Measurements from ENCODE around the gene PHPT1.
"Not testable (repeated sequence)": the region's sequence is repeated elsewhere in the genome, so short reads cannot be mapped to it uniquely, and the experiment has no call there.

Gene PHPT1

GRCh38 chr9:136837856-136838277 lies 11.3 kb upstream of the PHPT1 start:
- DNase-seq, result not testable (repeated sequence)

DNA sequence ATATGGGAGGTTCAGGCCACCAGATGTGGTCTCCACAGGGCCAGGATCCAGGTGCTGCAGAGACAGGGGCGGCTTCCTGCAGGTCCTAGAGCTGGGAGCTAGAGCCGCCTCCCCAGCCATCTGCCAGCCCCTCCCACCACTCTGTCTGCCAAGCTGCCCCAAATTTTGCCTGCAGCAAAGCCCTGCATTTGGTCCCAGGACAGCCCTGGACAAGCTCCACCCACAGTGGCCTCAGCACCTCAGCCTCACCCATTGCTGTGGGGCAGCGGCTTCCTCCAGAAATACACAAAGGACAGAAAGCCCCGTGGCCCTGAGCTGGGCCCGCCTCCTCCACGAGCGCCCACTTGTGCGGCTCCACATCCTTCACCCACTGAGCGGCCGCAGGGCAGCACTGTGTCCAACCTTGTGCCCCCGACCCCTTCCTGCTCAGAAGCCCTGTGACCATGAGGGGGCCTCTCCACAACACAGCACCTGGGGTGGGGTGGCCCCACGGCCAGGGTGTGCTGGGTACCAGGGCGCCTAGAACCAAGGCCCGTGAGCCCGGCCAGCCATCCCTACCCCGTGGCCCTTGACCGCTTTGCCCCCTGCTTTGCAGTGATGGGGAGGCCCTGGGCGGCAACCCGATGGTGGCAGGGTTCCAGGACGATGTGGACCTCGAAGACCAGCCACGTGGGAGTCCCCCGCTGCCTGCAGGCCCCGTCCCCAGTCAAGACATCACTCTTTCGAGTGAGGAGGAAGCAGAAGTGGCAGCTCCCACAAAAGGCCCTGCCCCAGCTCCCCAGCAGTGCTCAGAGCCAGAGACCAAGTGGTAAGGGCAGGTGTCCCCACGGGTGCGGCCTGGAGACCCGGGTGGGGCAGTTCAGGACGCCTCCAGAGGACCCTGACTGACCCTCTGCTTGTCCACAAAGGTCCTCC lies 10.6 kb upstream of the PHPT1 start:
- DNase-seq, result no peak

GRCh38 chr9:136839229-136840139 lies 9.7 kb upstream of the PHPT1 start:
- no peak for DNase-seq

- DNase-seq, result no peak
Measured at GRCh38 chr9:136840140-136840876, 8.9 kb upstream of the PHPT1 start.

DNA sequence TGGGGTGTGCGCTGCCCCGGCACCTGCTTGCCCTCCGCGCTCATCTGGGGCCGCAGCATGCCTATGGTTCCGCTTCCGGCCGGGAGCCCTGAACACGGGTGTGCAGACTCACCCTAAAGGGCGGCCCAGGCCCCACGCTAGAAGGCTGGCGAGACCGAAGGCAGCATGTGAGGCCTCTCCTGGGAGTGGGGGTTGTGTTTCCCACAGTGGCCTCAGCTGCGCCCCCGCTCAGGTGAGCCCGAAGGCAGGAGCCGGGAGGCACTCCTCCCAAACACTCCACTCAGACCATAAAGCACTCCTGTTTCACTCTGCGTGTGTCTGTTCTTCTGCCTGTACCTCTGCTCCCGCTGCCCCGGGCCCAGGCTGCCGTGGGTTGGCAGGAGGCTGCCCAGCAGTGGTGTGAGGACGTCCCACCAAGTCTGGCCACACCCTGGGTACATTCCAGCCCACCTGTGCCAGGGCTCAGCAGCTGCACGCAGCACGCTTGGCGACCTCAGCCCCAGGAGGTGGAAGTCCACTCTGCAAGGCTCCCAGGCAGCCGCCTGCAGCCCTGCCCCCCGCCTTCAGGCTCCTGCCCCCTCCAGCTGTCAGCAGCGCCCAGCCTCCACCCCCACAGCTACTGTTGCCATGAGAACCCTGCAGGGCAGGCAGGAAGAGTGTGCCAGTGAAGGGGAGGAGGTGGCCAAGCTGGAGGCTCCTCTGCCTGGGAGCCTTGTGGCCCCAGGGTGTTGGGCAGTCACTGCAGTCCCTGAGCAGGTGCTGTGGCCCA lies 8.1 kb upstream of the PHPT1 start:
- no peak for DNase-seq

DNA sequence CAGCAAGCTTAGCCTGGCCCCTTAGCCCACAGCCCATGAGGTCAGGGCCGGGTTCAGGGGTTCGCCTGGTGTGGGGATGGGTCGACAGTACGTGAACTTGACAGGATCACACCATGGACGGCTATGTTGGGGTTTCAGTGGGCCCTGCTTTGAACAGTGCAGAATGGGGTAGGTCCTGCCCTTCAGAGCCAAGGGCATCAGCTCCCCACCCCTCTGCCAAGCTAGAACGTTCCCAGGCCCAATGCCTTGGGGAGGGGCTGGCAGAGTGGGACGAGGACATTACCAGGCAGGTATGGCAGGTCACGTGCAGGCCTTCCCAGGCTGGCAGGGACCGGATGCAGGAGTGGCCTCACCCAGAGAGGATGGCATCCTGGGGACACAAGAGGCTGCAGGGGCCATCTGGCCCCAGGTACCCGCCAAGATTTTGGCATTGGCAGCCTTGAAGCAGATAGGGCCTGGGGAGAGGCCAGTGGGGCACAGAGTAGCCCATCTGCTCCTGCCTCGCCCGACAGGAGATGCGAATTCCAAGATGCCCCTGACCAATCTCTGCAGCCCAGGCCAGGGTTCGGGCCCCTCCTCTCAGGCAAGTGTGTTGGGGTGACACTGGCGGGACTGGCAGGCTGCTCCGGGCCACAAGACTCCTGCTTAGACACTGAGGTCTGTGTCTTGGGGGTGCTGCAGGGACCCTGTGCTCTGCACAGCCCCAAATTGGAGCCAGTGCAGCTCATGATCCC lies 7.4 kb upstream of the PHPT1 start:
- DNase-seq, result not testable (repeated sequence)

DNA sequence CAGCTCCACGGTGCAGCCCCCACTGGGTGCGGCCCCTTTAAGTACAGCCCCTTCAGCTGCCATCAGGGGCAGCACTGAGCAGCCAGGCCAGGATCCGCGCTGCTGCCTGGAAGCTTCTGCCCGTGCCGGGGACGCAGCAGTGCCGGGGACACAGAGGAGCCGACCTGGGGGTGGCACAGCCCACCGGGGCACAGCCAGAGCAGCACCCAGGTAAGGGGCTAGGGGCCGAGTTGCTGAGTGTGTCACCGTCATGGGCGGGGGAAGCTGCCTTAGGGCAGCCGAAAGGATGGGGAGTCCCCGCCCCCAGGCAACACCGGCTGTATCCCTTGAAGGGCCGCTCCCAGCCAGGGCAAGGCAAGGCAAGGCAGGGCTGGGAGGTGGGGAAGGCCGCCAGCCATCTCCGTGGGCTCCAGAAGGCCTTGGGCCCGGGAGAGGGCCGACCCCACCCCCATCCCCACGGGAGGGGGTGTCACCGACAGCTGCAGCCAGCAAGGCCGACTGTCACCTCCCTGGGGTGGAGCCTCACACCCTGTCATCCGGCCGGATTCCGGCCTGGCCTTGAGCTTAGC lies 6.7 kb upstream of the PHPT1 start, which contains the start of gene AJM1:
TSS of gene AJM1 (plus strand) at position 99 of the 569 bp plus-strand sequence. CDS start 1,937 bp downstream, outside the sequence.
- DNase-seq, result peak; percentile 69 to 76

DNA sequence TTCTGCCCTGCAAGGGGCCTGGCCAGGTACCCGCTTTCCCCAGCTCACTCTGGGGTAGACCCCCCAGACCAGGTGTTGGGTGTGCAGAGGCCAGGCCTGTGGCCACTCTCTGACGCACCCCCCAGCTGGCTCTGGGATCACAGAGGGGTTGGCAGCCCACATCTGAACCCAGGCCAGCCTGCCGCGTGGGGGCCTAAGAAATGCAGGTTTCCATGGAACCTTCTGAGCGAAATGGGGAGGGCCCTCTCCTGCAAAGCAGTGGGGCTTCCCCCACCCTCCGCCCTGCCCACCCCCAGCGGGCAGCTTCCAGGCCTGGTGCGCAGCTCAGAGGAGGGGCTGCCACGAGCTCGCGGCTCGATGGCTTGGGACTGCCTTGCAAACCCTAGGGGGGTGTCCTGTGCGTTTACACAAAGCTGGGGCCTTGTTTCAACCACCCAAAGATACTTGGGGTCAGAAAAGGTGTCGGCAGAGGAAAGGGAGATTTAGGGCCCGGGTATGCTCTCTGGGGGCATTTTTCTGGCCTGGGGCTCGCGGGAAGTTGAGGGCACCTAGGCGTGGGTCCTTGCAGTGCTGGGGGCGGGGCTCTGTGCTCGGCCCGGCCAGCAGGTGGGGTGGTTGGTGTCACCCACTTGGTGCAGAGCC lies 5.9 kb upstream of the PHPT1 start:
- not testable (repeated sequence) for DNase-seq

GRCh38 chr9:136843801-136844740 lies 5.1 kb upstream of the PHPT1 start:
- DNase-seq, result peak; percentile 52 to 62

GRCh38 chr9:136844761-136845464 lies 4.3 kb upstream of the PHPT1 start:
- no peak for DNase-seq

GRCh38 chr9:136845465-136846260 lies 3.5 kb upstream of the PHPT1 start:
- DNase-seq, result no peak

DNA sequence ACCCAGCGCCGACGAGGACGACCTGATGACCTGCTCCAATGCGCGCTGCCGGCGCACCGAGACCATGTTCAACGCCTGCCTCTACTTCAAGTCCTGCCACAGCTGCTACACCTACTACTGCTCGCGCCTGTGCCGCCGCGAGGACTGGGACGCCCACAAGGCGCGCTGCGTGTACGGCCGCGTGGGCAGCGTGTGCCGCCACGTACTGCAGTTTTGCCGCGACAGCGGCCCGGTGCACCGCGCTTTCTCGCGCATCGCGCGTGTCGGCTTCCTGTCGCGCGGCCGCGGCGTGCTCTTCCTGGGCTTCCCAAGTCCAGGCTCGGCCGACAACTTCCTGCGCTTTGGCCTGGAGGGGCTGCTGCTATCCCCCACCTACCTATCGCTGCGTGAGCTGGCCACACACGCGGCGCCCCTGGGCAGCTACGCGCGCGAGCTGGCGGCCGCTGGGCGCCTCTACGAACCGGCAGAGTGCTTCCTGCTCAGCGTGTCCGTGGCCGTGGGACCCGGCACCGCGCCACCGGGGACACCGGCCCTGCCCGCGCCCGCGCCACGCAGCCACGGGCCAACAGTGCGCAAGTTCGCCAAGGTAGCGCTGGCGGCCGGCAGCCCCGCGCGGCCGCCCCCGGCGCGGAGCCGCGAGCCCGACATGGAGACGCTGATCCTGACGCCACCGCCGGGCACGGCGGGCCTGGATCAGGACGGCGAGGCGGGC lies 2.7 kb upstream of the PHPT1 start:
- peak in 1 of 2 experiments; percentile 68 for DNase-seq

DNA sequence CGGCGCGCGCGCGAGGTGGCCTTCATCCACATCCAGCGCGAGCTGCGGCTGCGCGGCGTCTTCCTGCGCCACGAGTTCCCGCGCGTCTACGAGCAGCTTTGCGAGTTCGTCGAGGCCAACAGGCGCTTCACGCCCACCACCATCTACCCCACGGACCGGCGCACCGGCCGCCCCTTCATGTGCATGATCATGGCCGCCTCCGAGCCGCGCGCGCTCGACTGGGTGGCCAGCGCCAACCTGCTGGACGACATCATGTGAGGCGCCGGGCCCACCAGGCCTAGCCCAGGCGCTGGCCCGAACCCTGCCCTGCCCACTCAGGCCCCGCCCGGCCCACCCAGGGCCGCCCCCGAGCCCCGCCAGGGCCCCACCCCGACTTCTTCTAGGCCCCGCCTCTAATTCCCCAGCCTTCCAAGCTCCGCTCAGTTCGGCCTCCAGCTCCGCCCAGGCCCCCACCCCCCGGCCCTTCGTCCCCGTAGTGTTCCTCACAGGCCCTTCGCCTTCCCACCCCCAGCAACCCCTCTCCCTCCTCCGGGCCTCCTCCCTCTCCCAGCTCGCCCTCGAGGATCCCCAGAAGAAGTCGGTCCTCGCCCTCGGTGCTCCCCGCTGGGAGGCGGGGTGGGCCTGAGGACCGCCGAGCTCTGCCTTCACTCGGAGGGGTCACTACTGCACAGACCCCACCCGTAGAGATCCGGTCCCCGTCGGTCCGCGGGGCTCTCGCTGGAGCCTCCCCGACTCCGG lies 2.0 kb upstream of the PHPT1 start:
- DNase-seq, result no peak

DNA sequence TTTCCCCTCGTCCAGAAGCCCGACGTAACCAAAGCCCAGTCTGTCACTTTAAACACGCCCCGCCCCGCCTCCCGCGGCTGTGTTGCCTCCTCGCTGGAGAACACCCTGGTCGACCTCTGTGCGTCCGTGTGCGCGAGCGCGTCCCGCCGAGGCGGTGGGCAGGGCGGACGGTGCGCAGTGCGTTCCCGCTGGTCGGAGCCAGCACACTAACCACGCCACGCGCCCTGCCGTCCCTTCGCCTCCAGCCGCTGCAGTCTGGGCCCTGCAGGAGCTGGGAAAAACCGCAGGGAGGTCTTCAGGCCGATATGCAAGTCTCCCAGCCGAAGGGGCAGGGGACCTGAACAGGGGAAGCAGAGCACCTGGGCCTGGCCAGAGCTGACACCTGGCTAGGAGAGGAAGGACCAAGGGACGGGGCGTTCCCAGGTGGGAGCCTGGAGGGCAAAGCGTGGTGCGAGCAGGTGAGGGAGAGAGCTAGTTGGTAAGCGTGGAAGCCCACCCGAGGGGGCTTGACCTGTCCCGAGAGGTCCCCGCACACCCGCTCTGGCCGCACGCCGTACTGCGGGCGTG lies 1.3 kb upstream of the PHPT1 start:
- DNase-seq, result peak; percentile 51 to 71

- DNase-seq, result peak in 1 of 2 experiments; percentile 13
Measured at GRCh38 chr9:136848393-136849037, 694 bp upstream of the PHPT1 start.
